Measurements from ENCODE around the gene DMRTC2. TPM values are rescaled to one million over a fixed set of nuclear protein-coding genes. Genes with fewer than 3 reads are reported as not detected.

DMRTC2 gene
- total and polyA plus RNA-seq, 9 of the 15 experiments (the other 6 are each of a cell fraction or from before 2014, with no cell fraction given), result 0.03 TPM; not detected in 8

DNA sequence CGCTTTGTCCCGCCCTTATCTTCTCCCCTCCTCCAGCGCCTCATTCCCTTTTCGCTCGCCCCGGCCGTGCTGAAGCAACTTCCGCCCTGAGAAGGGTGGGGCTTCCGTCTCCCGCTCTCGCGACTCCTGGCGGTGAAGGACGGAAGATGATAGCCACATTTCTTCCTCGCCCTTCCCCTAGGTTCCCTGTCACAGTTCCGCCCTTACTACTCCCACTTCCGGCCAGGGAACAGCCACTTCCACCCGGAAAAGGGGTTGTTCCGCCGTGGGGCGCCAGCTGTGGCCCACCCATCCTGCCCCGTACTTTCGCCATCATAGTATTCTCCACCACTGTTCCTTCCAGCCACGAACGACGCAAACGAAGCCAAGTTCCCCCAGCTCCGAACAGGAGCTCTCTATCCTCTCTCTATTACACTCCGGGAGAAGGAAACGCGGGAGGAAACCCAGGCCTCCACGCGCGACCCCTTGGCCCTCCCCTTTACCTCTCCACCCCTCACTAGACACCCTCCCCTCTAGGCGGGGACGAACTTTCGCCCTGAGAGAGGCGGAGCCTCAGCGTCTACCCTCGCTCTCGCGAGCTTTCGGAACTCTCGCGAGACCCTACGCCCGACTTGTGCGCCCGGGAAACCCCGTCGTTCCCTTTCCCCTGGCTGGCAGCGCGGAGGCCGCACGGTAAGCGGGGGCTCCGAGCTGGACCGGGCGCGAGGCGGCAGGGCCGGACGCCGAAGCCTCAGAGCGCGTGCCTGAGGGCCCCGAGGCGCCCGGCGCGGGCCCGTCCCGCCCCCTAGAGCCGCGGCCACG is 15.0 kb downstream of the DMRTC2 start, which contains the start of gene RPS19 (continued):
- peak; percentile 71 to 82 (median 76) for TF ChIP-seq CTCF (IDR thresholded peaks at IDR 0.05 in 2 of 3, conservative IDR thresholded peaks at IDR 0.05 in 1 of 3; ENCODE audit: insufficient read depth in 2 of 3, low read depth in 1 of 3, low read length in 3 of 3)
- TF ChIP-seq NUFIP1 (IDR thresholded peaks at IDR 0.05; ENCODE audit: partially characterized antibody), result peak; percentile 44
- TF ChIP-seq PHF21A (IDR thresholded peaks at IDR 0.05; ENCODE audit: borderline replicate concordance, low read depth), result no peak
- TF ChIP-seq TEAD4 (IDR thresholded peaks at IDR 0.05; ENCODE audit: low read length), result peak; percentile 13
- TF ChIP-seq TEAD4 (CRISPR knock-in tag; IDR thresholded peaks at IDR 0.05; ENCODE audit: borderline replicate concordance), result no peak
- peak in 1 of 2 experiments; percentile 64; a peak in 2 of 3 replicates for TF ChIP-seq CBX3 (IDR thresholded peaks at IDR 0.05; ENCODE audit: borderline replicate concordance in 1 of 2, low read length in 2 of 2)
- TF ChIP-seq HDAC1 (IDR thresholded peaks at IDR 0.05), result peak in 1 of 2 experiments; percentile 98; a peak in 2 of 4 replicates
- TF ChIP-seq NFYB (IDR thresholded peaks at IDR 0.05; ENCODE audit: extremely low read depth, insufficient read length), result no peak
- 0 out of 2 replicates have a peak, but pooled peaks have one; percentile 29 for TF ChIP-seq NR4A1 (CRISPR knock-in tag; IDR thresholded peaks at IDR 0.05)
- peak; percentile 64; the same call in 1 of the 2 replicates for TF ChIP-seq NR4A1 (tag; IDR thresholded peaks at IDR 0.05)
- TF ChIP-seq NR2C2 (CRISPR knock-in tag; IDR thresholded peaks at IDR 0.05), result peak; percentile 68
- TF ChIP-seq NR2C2 (tag; IDR thresholded peaks at IDR 0.05), result peak; percentile 99
- peak; percentile 79 for TF ChIP-seq SPI1 (IDR thresholded peaks at IDR 0.05; ENCODE audit: borderline replicate concordance, low read depth, low read length)
- peak; percentile 58 for TF ChIP-seq LCOR (CRISPR knock-in tag; IDR thresholded peaks at IDR 0.05)
- TF ChIP-seq ZNF165 (CRISPR knock-in tag; IDR thresholded peaks at IDR 0.05; ENCODE audit: borderline replicate concordance), result no peak
- peak; percentile 75 for TF ChIP-seq HMGN3 (IDR thresholded peaks at IDR 0.05; ENCODE audit: borderline replicate concordance, extremely low read depth, insufficient read length, low read depth, low read length)
- peak; percentile 79; the same call in 1 of the 2 replicates for TF ChIP-seq E2F1 (CRISPR knock-in tag; IDR thresholded peaks at IDR 0.05)
- TF ChIP-seq BDP1 (IDR thresholded peaks at IDR 0.05; ENCODE audit: insufficient read depth, insufficient read length), result no peak
- TF ChIP-seq E2F5 (CRISPR knock-in tag; IDR thresholded peaks at IDR 0.05), result no peak
- TF ChIP-seq ERF (CRISPR knock-in tag; IDR thresholded peaks at IDR 0.05), result 0 out of 2 replicates have a peak, but pooled peaks have one; percentile 5
- peak; percentile 98 for TF ChIP-seq TARDBP (IDR thresholded peaks at IDR 0.05)
- peak; percentile 79; the same call in 1 of the 2 replicates for TF ChIP-seq MAFF (IDR thresholded peaks at IDR 0.05; ENCODE audit: low read length)
- TF ChIP-seq ZNF124 (CRISPR knock-in tag; IDR thresholded peaks at IDR 0.05), result no peak
- peak; percentile 100 for TF ChIP-seq ETV6 (IDR thresholded peaks at IDR 0.05; ENCODE audit: borderline replicate concordance in 1 of 2, low read depth in 2 of 2, low read length in 1 of 2)
- TF ChIP-seq ETV6 (CRISPR knock-in tag; IDR thresholded peaks at IDR 0.05; ENCODE audit: borderline replicate concordance), result peak; percentile 97
- no peak for TF ChIP-seq HDGF (IDR thresholded peaks at IDR 0.05)
